ENCODE results near the gene SLC25A51.
"Not testable (repeated sequence)": the region's sequence is repeated elsewhere in the genome, so short reads cannot be mapped to it uniquely, and the experiment has no call there.

The SLC25A51 gene

DNA sequence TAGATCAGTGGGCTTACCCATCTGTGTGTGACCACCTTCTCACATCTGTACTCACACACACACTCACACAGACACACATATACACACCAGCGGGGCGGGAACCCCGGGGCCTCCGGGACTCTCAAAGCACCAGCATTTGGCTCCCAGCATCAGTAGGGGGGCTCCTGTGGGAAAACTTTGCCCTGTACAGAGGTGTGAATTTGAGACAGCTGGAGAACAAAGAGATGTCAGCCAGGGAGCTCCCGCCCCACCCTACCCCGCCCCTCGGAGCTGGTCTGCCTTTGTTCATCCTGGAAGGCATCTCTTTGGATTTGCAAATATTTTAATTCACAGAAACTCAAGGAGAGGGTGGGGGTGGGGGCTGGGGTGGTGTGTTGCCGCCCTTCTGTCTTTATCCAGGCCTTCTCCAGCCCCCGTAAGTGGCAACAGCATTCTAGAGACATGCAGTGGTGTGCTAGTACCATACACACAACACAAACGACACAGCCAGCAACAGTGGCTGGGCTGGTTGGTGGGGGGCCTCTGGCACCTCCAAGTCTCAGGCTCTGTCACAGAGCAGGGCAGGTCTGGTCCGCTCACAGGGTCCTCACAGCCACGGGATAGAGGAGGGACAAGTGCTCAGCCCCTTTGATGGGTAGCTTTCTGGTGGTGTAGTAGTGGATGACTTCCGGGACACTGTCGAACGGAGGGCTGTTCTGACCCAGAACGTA is 15.5 kb upstream of the SLC25A51 start:
- DNase-seq = no peak

DNA sequence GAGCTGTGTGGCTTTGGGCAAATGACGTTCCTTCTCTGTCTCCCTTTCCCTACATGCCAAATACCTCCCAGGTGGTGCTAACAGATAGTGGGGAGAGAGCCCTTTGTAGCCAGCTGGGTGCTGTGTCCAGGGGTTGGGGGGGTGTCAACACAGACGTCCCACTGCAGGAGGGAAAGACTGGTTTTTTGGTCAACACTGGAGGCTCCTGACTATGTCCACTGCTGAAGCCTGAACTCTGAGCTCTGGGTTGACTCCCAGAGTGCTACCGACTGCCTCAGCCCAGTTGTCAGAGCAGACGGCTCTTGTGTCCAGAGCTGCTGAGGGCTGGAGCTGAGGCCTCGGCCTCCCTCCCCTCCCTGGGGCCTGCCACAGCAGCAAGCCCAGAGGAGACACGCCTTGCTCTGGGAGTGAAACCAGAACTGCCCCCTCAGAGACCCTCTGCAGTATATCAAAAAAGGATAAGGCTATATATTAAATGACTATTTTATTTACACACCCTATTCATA is 14.8 kb upstream of the SLC25A51 start:
- no peak for DNase-seq

DNA sequence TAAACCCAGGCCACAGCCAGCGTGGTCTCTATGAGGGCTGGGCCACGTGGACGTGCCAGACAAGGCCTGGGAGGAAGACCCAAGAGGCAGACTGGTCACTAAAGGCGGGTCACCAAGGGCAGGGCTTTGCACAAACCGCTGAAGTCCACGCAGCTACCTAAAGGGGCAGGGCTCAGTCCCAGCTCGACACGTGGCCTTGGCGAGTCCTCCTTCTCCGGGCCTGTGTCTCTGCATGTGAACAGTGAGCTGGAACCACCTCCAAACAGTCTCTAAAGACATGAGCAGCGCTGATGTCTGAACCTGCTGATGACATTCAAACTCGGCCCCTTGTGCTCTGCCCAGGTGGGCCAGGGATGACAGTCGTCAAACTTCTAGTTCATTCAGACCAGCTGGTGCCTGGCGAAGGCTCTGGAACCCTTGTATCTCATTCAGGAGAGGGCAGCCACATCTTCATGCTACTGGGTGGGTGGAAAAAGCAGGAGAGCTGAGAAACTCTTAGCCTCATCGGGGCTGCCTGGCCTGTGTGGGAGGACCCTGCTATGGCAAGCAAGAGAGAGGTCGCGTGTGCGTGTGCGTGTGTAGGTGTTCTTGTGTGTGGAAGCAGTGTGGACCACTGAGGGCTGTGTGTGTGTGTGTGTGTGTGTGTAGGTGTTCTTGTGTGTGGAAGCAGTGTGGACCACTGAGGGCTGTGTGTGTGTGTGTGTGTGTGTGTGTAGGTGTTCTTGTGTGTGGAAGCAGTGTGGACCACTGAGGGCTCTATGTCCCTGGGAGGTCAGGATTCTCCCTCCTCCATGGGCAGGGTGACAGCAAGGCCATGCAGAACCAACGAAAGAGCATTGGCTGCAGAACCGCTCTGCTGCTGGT is 14.1 kb upstream of the SLC25A51 start:
- no peak for DNase-seq

DNA sequence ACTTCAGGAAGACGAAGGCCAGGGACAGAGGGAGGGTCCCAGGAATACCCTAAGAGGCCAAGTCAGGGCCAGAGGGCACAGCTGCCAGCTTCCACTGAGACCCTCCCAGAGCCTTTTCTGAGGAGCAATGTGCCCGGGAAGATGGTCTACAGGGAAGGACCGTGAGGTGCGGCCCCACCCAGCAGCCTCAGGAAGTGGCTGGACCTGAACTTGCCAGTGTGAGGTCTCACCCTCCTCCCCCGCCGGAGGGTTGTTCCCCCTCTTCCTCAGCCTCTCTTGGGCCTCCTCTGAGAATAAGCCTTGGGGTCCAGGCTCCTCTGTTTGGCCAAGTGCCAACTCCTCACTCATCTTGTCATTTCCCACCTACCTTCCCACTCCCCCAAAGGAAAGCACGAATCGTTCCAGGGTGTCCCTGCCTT is 13.4 kb upstream of the SLC25A51 start:
- DNase-seq = no peak

DNA sequence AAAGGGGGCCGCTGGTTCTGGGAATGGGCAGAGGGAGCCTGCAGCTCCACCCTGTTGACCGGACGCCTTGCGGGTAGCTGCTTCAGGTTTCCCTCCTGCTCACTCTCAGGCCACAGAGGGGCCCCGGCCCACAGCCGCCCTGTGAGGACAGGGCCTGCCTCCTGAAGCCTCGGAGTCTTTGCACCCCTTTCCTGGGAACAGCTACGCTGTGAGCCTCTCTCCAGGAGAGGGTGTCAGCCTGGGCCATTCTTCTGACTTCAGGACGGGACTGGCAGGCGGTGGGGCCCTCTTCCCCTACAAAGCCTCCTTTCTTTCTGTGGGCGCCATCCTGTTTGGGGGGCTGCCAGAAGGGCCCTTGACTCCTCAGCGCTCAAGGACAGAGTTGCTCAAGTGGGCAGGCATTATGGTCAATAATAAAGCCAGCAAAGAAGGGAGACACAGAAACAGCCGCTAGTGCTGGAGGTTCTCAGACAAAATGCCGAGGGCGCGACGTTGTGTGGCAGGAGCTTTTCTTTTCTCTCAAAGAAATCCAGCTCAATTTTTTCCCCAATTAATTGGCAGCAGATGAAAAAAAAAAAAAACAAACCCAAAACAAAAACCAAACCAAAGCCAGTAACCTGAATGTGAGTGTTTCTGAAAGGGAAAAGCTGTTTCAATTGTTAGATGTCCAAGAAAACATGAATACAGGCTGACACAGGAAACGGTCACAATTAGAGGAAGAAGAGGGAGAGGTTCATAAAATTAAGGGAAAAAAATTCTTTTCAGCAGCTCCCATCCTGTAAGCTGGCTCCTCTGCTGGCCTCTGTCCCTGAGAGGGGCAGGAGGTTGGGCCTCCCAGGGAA is 12.8 kb upstream of the SLC25A51 start:
- no peak for DNase-seq

DNA sequence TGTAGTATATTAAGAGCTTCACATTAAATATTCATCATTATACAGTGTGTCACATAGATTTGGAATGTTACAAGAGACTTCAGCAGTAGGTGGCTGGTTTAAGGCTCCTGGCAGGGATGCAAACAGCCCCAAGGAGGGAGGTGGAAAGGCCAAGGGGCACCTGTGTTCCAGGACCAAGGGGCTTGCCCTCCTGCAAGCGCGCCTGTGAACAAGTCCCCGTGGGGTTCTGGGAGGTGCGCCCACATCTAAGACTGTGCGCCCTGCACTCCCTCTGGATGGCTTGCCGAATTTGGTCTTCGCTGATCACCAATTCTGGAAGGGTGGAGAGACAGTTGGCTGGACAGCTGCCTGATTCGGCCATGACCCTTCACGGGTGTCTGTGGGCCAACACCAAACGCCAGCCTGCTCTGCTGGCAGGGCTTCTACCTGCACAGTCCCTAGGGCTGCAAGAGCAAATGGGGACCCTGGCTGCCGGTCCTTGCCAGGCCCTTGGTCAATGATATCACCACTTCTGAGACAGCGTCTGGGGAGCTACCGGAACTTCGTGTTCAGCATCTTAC is 12.1 kb upstream of the SLC25A51 start:
- DNase-seq = no peak

DNA sequence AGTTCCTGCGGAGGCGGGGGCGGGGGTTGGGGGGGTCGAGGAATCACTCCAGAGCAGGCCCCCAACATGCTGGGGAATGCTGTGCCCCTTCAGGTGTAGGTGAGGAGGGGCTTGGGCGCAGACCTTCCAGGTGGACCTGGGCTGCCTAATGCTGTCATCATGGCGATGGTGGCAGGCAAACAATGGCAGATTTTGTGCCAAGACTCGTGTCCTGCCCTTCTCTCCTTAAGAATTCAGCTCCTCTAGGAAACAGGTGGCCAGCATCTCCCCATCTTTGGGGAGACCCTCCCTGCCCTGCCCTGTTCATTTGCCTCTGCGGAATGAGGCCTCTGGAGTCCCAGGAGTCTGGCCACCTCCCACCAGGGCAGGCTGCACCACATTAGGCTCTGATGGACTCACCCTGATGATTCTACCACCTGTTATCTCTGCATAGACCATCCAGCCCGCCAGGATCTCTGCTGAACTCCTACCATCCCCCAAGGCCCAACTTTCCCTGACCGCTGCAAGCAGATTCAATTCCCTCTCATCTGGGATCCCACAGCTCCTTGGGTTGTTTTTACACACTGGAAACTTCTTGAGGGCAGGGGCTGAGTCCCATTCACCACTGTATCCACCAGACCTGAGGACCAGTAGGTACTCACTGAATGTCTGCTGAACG is 10.9 kb upstream of the SLC25A51 start:
- no peak for DNase-seq

DNA sequence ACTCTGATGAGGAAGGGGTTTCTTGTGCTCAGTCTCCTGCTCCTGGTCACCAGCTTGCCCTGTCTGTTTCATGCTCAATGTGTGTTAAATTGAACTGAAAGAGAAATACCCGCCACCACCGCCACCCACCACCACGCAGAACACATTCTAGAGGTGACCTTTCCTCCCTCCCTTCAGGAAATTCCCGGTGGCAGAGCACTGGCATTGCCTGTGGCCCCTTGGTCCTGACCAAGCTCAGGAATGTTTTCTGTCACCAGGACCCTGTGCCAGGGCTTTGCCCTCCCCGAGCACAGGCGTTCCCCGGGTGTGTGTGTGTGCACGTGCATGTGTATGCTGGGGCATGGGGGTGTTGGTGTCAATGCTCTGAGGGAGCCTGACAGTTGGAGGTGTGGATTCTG is 10.2 kb upstream of the SLC25A51 start:
- DNase-seq = no peak

DNA sequence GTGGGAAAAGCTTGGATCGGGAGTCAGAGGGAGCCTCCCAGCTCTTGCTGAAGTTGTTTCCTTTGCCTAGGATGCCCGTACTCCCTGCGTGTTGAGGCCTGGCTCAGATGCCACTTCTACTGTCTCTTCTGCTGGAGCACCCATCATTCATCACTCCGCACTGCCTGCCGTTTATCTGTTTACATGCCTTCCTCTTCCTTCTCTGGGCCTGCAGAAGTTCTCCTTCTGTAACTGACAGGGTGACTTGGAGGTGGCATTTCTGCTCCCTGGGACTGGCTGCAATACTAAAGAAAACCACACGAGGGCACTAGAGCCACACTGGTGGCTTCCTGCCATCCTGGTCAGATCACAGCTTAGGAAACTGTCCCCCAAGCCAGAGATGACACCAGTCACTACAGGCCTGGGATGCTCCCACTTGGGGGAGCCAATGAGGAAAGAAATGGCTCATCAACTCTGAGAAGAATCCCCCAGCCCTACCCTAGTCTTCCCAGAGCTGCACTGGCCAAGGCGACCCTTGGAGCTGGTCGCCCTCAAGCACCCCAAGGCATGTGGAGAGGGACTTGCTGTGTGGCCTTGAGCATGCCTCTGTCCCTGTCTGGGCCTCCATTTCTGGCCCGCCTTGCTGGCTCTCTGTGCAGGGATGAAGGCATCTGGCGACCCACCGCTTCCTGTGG is 9.7 kb upstream of the SLC25A51 start:
- peak; percentile 80 for DNase-seq

DNA sequence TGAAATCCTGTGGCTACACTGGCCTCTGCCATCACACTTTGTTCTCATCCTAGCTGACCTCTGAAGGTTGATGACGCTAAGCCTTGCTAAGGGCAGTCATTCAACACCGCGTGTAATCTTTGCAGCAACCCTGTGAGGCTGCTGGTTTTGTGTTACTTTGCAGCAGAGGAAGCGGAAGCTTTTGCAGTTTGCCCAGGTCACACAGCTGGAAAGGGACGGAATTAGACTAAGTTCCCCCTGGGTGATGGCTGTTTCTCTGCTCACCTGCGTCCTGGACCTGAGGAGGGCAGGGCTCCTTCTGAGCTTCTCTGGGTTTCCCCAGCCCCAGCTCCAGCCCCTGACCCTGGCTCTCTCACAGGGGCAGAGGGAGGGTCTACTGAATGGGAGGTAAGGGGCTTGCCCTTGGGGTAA is 7.3 kb upstream of the SLC25A51 start:
- no peak for DNase-seq

DNA sequence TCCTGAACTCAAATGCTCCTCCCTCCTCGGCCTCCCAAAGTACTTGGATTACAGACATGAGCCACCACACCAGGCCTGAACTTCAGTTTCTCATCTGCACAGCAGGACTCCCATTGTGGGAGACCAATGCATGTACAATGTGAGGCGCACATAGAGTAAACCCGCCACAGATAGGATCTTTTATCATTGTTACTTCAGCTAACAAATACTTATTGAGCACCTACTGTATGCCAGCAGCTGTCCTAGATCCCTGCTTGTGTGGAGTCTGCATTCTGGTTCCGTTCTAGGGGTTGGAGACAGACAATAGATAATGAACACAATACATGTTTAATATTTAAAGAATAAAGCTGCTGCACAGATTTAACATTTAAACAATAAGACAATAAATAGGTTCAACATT is 6.3 kb upstream of the SLC25A51 start:
- DNase-seq = no peak

DNA sequence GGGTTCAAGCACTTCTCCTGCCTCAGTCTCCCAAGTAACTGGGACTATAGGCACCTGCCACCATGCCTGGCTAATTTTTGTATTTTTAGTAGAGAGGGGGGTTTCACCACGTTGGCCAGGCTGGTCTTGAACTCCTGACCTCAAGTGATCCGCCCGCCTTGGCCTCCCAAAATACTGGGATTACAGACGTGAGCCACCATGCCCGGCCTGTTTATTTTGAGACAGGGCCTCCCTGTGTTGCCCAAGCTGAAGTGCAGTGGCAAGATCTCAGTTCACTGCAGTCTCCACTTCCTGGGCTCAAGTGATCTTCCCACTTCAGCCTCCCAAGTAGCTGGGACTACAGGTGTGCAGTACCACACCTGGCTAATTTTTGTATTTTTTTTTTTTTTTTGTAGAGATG is 5.9 kb upstream of the SLC25A51 start:
- DNase-seq = not testable (repeated sequence)

DNA sequence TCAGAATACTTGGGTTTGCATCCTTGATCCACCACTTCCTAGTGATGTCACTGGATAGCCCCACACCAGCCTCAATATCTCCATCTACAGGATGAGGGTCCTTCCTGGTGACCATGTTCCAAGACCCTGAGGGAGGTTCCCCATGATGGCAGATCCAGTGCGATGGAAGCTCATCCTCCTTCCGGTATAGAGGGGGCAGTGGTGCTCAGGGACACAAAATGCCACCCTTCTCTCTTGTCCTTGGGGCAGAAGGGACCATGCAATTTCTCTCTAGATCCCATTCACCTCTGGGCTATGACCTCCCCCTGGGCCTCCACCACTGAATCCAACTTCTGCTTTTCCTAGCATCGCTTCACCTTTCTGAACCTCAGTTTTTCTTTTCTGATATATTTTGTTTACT is 5.4 kb upstream of the SLC25A51 start:
- DNase-seq = no peak

DNA sequence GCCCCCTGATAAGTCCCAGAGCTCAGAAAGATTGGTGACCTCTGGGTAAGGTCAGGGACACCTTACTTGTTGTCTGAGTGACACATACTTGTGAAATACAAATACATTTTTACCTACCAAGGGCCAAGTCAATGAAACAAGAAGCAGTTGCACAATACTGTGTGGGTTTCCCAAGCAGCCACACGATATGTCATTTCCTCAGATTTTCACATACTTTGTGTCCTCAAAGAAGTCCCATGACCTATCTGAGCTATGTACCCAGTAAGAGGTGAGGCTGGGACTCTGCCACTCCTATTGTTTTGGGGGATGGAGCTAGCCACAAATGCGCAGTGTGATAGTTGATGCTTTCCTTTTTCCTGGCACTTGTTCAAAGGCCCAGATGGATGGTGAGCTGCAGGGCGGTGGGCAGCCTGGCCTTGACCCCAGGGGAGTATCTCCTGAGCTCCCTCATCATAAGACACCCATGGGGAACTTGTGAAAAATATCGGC is 4.8 kb upstream of the SLC25A51 start:
- no peak for DNase-seq

DNA sequence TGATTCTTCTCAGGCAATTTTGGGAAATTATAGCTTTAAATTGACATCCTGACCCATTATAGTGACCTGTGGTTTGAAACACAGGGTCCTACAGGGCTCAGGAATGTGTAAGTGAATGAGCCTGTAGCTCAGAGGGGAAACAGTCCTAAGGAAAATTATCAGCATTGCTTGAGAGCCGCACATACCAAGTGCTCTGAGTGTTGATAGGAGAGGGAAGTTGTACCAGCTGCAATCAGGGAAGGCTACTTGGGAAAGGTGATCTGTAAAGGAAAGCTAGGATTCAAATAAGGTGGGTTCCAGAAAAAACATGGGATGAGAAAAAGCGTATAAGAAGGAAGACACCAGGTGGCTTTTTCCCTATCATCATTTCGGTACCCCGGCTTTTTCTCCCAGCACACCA is 4.4 kb upstream of the SLC25A51 start:
- DNase-seq = no peak

DNA sequence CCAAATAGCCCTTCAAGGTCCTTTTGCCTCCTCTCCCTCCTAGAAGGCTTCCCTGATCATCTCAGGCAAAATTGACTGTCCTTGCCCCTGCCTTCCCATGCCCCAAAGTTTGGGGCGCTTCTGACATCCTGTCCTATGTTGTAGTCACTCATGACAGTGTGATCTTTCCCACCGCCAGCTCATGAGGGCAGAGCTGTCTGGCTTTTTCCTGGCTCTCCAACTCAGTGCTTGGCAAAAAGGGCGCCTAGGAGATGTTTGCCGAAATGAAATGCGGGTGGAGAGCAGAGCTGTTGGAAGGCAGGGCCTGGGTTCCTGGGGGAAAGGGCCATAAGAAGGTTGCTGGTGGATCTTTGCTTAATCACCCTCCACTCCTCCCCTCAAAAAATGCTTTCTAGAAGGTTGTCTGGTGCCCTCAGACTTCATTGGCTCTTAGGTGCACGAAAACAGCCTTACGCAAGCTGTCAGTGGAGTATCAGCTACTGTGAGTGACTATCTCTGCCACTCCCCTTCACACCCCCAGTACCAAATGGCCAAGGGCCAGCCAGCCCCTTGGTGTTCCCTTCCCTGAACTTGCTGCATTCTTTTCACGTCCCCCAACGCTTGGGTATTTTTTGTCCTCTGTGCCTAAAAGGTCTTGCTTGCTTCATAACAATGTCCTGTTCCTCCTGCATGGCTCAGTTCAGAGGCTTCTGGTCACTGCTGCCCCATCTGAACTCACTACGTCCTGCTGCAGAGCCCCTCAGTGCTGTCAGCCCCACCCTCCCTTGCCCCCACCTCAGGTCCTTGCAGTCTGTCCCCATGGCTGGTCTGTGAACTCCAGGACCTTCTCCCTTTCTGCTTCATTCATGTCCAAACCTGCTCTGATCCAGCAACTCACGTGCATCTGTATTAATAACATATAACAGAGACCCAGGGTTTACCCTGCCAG is 2.6 kb upstream of the SLC25A51 start:
- DNase-seq = no peak

DNA sequence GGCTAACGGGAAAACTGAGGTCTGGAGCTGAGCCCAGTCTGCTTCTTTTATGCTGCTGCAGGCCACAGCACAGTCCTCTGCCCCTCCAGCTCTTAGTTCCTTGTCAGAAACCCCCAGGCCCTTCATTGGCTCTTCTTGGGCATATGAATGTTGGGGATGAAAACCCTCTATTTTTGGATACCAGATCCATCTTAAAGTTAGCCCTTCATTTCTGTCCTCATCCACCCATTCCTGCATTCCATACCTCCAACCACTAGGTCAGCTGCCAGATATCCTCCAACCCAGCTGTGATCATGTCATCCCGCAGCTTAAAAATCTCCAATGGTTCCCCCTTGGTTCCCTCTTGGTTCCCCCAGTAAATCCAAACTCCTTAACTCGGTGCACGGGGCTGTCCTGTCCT is 1.8 kb upstream of the SLC25A51 start:
- no peak for DNase-seq

DNA sequence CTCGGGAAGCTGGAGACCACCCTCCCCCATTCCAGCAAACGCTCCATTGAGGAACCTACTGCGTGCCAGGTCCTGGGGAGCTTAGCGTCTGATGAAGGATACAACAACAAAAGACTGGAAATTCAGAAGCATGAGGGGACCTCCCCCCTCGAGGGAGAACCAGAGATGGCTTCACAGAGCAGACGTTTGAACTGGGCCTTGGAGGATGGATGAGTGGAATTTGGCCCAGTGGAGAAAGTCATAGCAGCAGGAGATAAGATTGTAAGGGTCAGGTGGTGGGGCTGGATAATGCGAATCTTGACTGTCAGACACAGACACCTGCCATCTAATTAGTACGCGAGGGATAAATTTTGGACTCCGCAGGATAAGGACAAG is 1.2 kb upstream of the SLC25A51 start:
- no peak for DNase-seq

DNA sequence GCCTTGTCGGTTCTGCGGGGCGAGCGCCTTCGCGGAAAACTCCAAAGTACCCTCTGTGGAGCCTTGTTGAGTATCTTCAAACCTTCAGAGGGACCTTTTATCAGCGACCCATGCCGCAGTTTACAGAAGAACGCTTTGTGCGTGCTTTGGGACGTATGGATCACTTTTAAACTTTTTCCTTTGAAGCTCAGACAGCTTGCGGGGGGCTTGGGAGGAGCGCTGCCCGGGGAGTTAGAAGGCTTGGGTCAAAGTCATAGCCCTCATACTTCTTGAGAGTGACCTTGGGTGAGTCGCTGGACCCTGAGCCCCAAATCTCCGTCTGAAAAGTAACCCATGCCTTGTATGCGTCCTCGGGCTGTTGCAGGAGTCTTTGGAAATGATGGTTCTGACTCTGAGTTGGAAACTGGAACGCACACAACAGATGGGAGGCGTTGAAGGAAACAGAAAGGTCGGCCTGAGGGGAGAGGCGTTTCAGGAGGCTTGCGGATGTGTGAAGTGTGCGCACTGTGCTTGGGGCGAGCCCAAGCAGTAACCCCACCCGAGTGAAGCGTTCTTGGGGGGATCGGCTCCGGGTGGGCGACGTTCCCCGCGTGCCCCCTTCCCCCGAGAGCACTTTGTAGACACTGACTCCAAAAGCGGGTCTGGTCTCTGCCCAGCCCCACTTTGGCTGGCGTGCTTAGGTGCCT is 661 bp upstream of the SLC25A51 start:
- no peak for DNase-seq

All from GDM1 (cell line).